ENCODE results near the gene KCND2. TPM values are rescaled to one million over a fixed set of nuclear protein-coding genes. Genes with fewer than 3 reads are reported as not detected.

KCND2 gene
- total and polyA plus RNA-seq, 11 donors: 0.04 to 0.41 (median 0.16) TPM; not detected in 4

DNA sequence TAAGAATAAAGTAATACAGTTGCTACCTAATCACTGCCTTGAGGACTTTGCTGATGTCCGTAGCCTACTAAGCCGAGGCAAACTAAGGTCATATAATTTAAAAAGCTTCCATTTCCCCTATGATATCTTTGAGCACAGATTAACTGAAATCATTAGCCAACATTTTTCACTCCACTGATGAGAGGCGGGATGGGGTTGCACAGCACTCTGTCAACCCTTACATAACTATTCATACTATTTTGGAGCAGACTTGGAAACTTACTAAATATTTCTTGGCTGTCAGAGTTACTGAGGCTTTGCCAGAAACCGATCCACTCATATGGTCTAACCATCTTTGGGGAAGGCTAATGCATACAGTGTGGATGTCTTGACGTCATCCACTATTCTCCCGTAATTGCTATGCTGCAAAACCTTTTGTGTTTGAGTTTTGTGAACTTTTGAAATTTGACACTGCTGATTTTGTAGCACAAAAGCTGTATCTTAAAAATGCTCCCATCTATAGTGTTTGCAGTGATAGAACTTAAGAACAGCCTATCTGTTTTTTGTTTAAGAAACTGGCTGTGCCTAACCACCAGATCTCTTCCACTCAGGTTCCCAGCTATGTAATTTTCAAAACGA is 336.3 kb downstream of the KCND2 start:
- H3K4me1 ChIP-seq: no peaks in the 10 kb centered on the region
- ATAC-seq (no peak), DNase-seq (no peak)
- no peaks in the 10 kb centered on the region for H3K27me3 ChIP-seq
- WGBS, 4 donors: 62 to 66% (median 66%) methylated on average over 7 of the region's 7 CpGs
- TF ChIP-seq, protein P1, sequence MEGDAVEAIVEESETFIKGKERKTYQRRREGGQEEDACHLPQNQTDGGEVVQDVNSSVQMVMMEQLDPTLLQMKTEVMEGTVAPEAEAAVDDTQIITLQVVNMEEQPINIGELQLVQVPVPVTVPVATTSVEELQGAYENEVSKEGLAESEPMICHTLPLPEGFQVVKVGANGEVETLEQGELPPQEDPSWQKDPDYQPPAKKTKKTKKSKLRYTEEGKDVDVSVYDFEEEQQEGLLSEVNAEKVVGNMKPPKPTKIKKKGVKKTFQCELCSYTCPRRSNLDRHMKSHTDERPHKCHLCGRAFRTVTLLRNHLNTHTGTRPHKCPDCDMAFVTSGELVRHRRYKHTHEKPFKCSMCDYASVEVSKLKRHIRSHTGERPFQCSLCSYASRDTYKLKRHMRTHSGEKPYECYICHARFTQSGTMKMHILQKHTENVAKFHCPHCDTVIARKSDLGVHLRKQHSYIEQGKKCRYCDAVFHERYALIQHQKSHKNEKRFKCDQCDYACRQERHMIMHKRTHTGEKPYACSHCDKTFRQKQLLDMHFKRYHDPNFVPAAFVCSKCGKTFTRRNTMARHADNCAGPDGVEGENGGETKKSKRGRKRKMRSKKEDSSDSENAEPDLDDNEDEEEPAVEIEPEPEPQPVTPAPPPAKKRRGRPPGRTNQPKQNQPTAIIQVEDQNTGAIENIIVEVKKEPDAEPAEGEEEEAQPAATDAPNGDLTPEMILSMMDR (IDR thresholded peaks at IDR 0.05): no peak
- TF ChIP-seq POLR2A (IDR thresholded peaks at IDR 0.05): no peak
- no peaks in the 10 kb centered on the region for H3K9me3 ChIP-seq
- H3K27ac ChIP-seq: no peak overlapping the region
- no peaks in the 10 kb centered on the region for H3K36me3 ChIP-seq
- H3K4me3 ChIP-seq: no peak overlapping the region
- intact Hi-C loops (cut with DNase I): no loop called here

DNA sequence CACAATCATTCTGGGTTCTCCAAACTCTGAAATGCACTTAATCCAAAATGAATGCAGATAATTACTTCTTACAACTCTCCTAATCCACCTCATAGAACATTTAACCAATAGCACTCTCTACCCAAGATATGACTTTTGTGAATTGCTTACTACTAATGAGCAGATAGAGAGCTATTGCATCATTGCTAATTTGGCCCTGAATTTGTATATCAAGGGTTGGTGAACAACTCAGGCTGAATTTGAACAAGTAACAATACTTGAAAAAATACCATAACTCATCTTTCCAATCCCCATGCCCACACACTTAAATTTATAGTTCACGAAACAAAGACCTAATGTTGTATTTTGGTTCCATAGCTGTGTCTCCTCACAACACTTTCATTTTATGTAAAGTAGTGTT is 339.0 kb downstream of the KCND2 start:
- TF ChIP-seq, protein P1 (IDR thresholded peaks at IDR 0.05): no peak
- TF ChIP-seq POLR2A (IDR thresholded peaks at IDR 0.05): no peak
- no peaks in the 10 kb centered on the region for H3K27me3 ChIP-seq
- 89 to 100% (median 95%) methylated on average over 1 of the region's 1 CpG for WGBS, 4 donors
- H3K36me3 ChIP-seq: no peaks in the 10 kb centered on the region
- H3K4me3 ChIP-seq: no peak overlapping the region
- no peak for ATAC-seq
- no peaks in the 10 kb centered on the region for H3K9me3 ChIP-seq
- H3K27ac ChIP-seq: no peak overlapping the region
- DNase-seq: no peak
- intact Hi-C loops (cut with DNase I): no loop called here
- no peaks in the 10 kb centered on the region for H3K4me1 ChIP-seq

DNA sequence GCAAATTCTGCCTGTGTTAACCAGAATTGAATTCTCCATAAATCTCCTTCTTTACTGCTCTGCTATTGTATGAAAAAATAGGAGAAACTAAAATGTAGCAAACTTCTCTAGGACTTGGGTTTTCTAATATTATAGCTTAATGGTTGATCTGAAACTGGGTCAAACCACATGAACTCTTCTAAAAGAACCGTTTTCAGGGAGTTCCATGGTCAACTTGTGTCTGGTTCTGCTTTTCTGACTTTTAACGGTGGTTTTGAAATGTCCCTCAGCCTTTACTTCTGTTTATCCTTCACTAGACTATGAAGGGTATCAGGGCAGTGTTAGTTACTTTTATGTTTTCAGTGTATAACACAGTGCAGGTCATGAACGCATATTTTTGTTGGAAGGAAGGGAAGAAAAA is 342.7 kb downstream of the KCND2 start:
- Histone ChIP-seq H3K27ac (no peak overlapping the region), H3K4me3 (no peak overlapping the region), H3K27me3 (no peaks in the 10 kb centered on the region), H3K4me1 (no peaks in the 10 kb centered on the region), H3K9me3 (no peaks in the 10 kb centered on the region), H3K36me3 (no peaks in the 10 kb centered on the region)
- ATAC-seq: no peak
- 75 to 83% (median 79%) methylated on average over 3 of the region's 3 CpGs for WGBS, 4 donors
- intact Hi-C loops (cut with DNase I): no loop called here
- no peak for DNase-seq
- TF ChIP-seq POLR2A (IDR thresholded peaks at IDR 0.05): no peak
- TF ChIP-seq, protein P1 (IDR thresholded peaks at IDR 0.05): no peak

DNA sequence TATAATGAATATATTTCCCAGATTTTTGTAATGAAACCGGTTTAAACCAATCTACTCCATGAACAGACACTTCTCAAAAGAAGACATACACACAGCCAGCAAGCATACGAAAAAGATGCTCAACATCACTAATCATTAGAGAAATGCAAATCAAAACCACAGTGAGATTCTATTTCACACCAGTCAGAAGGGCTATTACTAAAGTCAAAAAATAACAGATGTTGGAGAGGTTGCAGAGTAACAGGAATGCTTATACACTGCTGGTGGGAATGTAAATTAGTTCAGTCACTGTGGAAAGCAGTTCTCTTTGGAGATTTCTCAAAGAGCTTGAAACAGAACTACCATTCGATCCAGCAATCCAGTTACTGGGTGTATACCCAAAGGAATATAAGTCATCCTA is 344.3 kb downstream of the KCND2 start:
- DNase-seq (no peak), ATAC-seq (no peak)
- Histone ChIP-seq H3K4me3 (no peak overlapping the region), H3K27me3 (no peaks in the 10 kb centered on the region), H3K4me1 (no peaks in the 10 kb centered on the region), H3K36me3 (no peaks in the 10 kb centered on the region), H3K9me3 (no peaks in the 10 kb centered on the region), H3K27ac (no peak overlapping the region)
- no peak for TF ChIP-seq POLR2A (IDR thresholded peaks at IDR 0.05)
- TF ChIP-seq, protein P1 (IDR thresholded peaks at IDR 0.05): no peak
- WGBS, 4 donors: 62 to 72% (median 72%) methylated on average over 3 of the region's 3 CpGs
- intact Hi-C loops (cut with DNase I): no loop called here
